ENCODE data around the gene DQX1.

Gene DQX1

GRCh38 chr2:74502720-74503505 lies 23.1 kb downstream of the DQX1 start (continued):
- peak; percentile 97 for TF ChIP-seq ZNF692 (tag by site-specific recombination; IDR thresholded peaks at IDR 0.05)
- no peak for TF ChIP-seq ZBTB6 (tag by site-specific recombination; IDR thresholded peaks at IDR 0.05)
- 0 out of 2 replicates have a peak, but pooled peaks have one; percentile 18 for TF ChIP-seq ZBTB7A (tag by site-specific recombination; IDR thresholded peaks at IDR 0.05; ENCODE audit: low read depth)
- no peak for TF ChIP-seq ZNF140 (tag by site-specific recombination; IDR thresholded peaks at IDR 0.05)
- no peak for TF ChIP-seq ZNF302 (tag by site-specific recombination; IDR thresholded peaks at IDR 0.05; ENCODE audit: low read depth)
- TF ChIP-seq ZBTB26 (tag by site-specific recombination; optimal IDR thresholded peaks at IDR 0.05), result peak; percentile 68
- TF ChIP-seq ZSCAN18 (tag by site-specific recombination; IDR thresholded peaks at IDR 0.05), result no peak
- TF ChIP-seq SETDB1 (IDR thresholded peaks at IDR 0.05; ENCODE audit: insufficient read length, low read length), result no peak
- no peak for TF ChIP-seq INSM2 (tag by site-specific recombination; IDR thresholded peaks at IDR 0.05)
- TF ChIP-seq ZBTB8A (tag by site-specific recombination; IDR thresholded peaks at IDR 0.05), result peak; percentile 33; the same call in 1 of the 2 replicates
- TF ChIP-seq PRDM10 (tag by site-specific recombination; IDR thresholded peaks at IDR 0.05), result 0 out of 2 replicates have a peak, but pooled peaks have one; percentile 10
- TF ChIP-seq ZBTB44 (tag by site-specific recombination; IDR thresholded peaks at IDR 0.05), result no peak
- TF ChIP-seq ZFP69B (tag by site-specific recombination; IDR thresholded peaks at IDR 0.05), result peak; percentile 93
- TF ChIP-seq ZBTB20 (tag by site-specific recombination; IDR thresholded peaks at IDR 0.05), result peak; percentile 37; the same call in 1 of the 2 replicates
